ENCODE data around the gene CTSA. TPM values are rescaled to one million over a fixed set of nuclear protein-coding genes. Genes with fewer than 3 reads are reported as not detected.

Gene CTSA
- total RNA-seq: 10 to 100 TPM; 29.4 to 58.4 TPM
- polyA plus RNA-seq (ENCODE audit: insufficient read length in 2 of 2): 100 to 1,000 TPM in 1 of 2 donors, 10 to 100 TPM in 1; 75.7 to 102 TPM
- long read RNA-seq, donor 1, transcript CTSA-204 (15 exons, 2,149 nt): major isoform, 9 of 24 reads
- long read RNA-seq, donor 1, transcript CTSA-207 (2 exons, 2,183 nt): minor isoform, 8 of 24 reads
- long read RNA-seq, donor 1, partial matches to known transcripts: 5 of 24 reads
- long read RNA-seq, donor 1, other reads (novel, unspliced or antisense): 0 of 24 reads
- long read RNA-seq, donor 2, transcript CTSA-204 (15 exons, 2,149 nt): major isoform, 5 of 107 reads
- long read RNA-seq, donor 2, partial matches to known transcripts: 60 of 107 reads
- long read RNA-seq, donor 2, other reads (novel, unspliced or antisense): 40 of 107 reads
- long read RNA-seq, donor 3, partial matches to known transcripts: 5 of 8 reads
- long read RNA-seq, donor 3, other reads (novel, unspliced or antisense): 0 of 8 reads
- long read RNA-seq, donor 4, transcript CTSA-204 (15 exons, 2,149 nt): major isoform, 7 of 91 reads
- long read RNA-seq, donor 4, partial matches to known transcripts: 64 of 91 reads
- long read RNA-seq, donor 4, other reads (novel, unspliced or antisense): 17 of 91 reads

- Histone ChIP-seq H3K27me3 (ENCODE audit: control insufficient read depth, insufficient read depth, low read length) (no peaks in the 10 kb centered on the region), H3K9me3 (ENCODE audit: control insufficient read depth, insufficient read depth, low read length) (no peaks in the 10 kb centered on the region), H3K27ac (ENCODE audit: low read depth, low read length) (peak within 1 kb of the TSS; percentile 88), H3K4me3 (ENCODE audit: low read depth, low read length) (peak within 1 kb of the TSS; percentile 94), H3K36me3 (ENCODE audit: control insufficient read depth, insufficient read depth, low read length) (peaks cover 42% of the 10 kb centered on the region), H3K4me1 (ENCODE audit: control insufficient read depth, insufficient read depth, low read length) (peaks cover 42% of the 10 kb centered on the region)
- peak; percentile 86 to 97 (median 88) for DNase-seq (ENCODE audit: low read depth in 4 of 6, low spot score in 6 of 6)
- under 1% methylated on average over 71 of the region's 78 CpGs for WGBS (ENCODE audit: insufficient coverage)
Observed at GRCh38 chr20:45890985-45891983, at the start of gene CTSA, which contains the start of gene NEURL2. CTSA (plus strand) TSS chr20:45891335; CDS start chr20:45891569, 234 bp downstream. NEURL2 (minus strand) TSS chr20:45891208; CDS start chr20:45890991, 217 bp downstream.

DNA sequence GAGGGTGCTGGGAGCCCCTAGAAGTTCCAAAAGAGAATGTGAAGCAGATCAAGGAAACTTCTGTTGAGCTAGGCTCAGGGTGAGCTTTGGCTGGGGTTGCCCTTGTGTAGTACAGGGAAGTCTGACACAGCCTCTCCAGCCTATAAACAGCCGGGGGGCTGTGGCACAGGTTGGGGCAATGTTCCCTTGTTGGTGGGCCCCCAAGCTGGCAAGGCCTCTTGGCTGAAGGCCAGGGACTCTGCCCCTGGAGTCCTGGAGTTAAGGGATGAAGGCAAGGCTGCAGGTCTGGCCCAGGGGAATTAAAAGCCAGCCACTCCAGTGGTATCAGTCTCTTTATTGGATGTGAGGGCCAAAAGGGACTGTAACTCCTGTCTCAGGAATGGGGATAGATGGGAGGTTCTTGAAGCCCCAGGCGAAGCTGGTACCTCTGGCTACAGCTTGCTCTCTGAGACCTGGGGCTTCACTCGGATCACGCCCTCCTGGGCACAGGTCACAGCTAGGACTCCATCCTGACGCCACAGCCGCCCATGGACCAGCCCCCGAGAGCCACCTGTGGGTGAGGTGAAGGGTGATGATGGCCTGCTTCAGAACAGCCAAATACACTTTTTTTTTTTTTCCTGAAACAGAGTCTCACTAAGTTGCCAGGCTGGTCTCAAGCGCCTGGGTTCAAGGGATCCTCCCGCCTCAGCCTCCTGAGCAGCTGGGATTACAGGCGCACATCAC, 49.6 kb upstream of the CTSA start:
- H3K9me3 ChIP-seq (ENCODE audit: control insufficient read depth, insufficient read depth, low read length): no peaks in the 10 kb centered on the region
- H3K27ac ChIP-seq (ENCODE audit: low read depth, low read length): no peak overlapping the region
- DNase-seq (ENCODE audit: low read depth in 4 of 6, low spot score in 6 of 6): no peak
- peaks cover 58% of the 10 kb centered on the region for H3K36me3 ChIP-seq (ENCODE audit: control insufficient read depth, insufficient read depth, low read length)
- H3K27me3 ChIP-seq (ENCODE audit: control insufficient read depth, insufficient read depth, low read length): no peaks in the 10 kb centered on the region
- peaks cover 3% of the 10 kb centered on the region for H3K4me1 ChIP-seq (ENCODE audit: control insufficient read depth, insufficient read depth, low read length)
- no peak overlapping the region for H3K4me3 ChIP-seq (ENCODE audit: low read depth, low read length)
- 81% methylated on average over 5 of the region's 10 CpGs for WGBS (ENCODE audit: insufficient coverage)

GRCh38 chr20:45842169-45842812, 48.8 kb upstream of the CTSA start:
- H3K27ac ChIP-seq (ENCODE audit: low read depth, low read length): no peak overlapping the region
- 62% methylated on average over 2 of the region's 5 CpGs for WGBS (ENCODE audit: insufficient coverage)

GRCh38 chr20:45843506-45843905, 47.6 kb upstream of the CTSA start:
- H3K36me3 ChIP-seq (ENCODE audit: control insufficient read depth, insufficient read depth, low read length): peaks cover 69% of the 10 kb centered on the region
- H3K27me3 ChIP-seq (ENCODE audit: control insufficient read depth, insufficient read depth, low read length): no peaks in the 10 kb centered on the region
- no peak overlapping the region for H3K4me3 ChIP-seq (ENCODE audit: low read depth, low read length)
- H3K4me1 ChIP-seq (ENCODE audit: control insufficient read depth, insufficient read depth, low read length): no peaks in the 10 kb centered on the region
- WGBS (ENCODE audit: insufficient coverage): 93% methylated on average over 10 of the region's 14 CpGs
- H3K9me3 ChIP-seq (ENCODE audit: control insufficient read depth, insufficient read depth, low read length): no peaks in the 10 kb centered on the region
- DNase-seq (ENCODE audit: low read depth in 4 of 6, low spot score in 6 of 6): no peak
- no peak overlapping the region for H3K27ac ChIP-seq (ENCODE audit: low read depth, low read length)

More at GRCh38 chr20:45842169-45842812, 48.8 kb upstream of the CTSA start:
- DNase-seq (ENCODE audit: low read depth in 4 of 6, low spot score in 6 of 6): no peak
- no peaks in the 10 kb centered on the region for H3K27me3 ChIP-seq (ENCODE audit: control insufficient read depth, insufficient read depth, low read length)
- peaks cover 62% of the 10 kb centered on the region for H3K36me3 ChIP-seq (ENCODE audit: control insufficient read depth, insufficient read depth, low read length)
- H3K4me3 ChIP-seq (ENCODE audit: low read depth, low read length): no peak overlapping the region
- no peaks in the 10 kb centered on the region for H3K4me1 ChIP-seq (ENCODE audit: control insufficient read depth, insufficient read depth, low read length)
- no peaks in the 10 kb centered on the region for H3K9me3 ChIP-seq (ENCODE audit: control insufficient read depth, insufficient read depth, low read length)

- Histone ChIP-seq H3K27me3 (ENCODE audit: control insufficient read depth, insufficient read depth, low read length) (no peaks in the 10 kb centered on the region), H3K27ac (ENCODE audit: low read depth, low read length) (no peak overlapping the region), H3K4me3 (ENCODE audit: low read depth, low read length) (no peak overlapping the region), H3K4me1 (ENCODE audit: control insufficient read depth, insufficient read depth, low read length) (no peaks in the 10 kb centered on the region), H3K9me3 (ENCODE audit: control insufficient read depth, insufficient read depth, low read length) (no peaks in the 10 kb centered on the region), H3K36me3 (ENCODE audit: control insufficient read depth, insufficient read depth, low read length) (peaks cover 73% of the 10 kb centered on the region)
- DNase-seq (ENCODE audit: low read depth in 4 of 6, low spot score in 6 of 6): no peak
Observed at GRCh38 chr20:45845452-45845851, 45.7 kb upstream of the CTSA start.

DNA sequence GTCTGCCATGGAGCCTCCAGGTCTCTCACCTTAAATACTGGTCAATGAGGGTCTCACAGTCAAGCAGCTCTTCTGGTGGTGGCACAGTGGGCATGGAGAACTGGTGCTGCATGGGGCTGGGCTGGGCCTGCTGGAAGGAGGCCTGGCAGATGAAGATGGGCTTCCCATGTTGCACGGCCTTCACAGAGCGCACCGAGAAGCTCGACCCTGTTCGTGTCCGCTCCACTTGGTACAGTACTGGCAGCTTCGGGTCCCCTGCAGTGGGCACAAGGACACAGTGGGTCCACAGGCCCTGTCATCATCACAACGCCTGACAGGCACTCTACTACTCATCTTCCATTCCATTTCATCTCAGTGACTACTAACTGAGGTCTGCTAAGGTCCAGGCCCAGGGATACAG, 42.7 kb upstream of the CTSA start:
- 95% methylated on average over 8 of the region's 8 CpGs for WGBS (ENCODE audit: insufficient coverage)
- H3K27ac ChIP-seq (ENCODE audit: low read depth, low read length): no peak overlapping the region

GRCh38 chr20:45848969-45849582, 42.1 kb upstream of the CTSA start:
- DNase-seq (ENCODE audit: low read depth in 4 of 6, low spot score in 6 of 6): no peak
- Histone ChIP-seq H3K4me1 (ENCODE audit: control insufficient read depth, insufficient read depth, low read length) (no peaks in the 10 kb centered on the region), H3K4me3 (ENCODE audit: low read depth, low read length) (no peak overlapping the region), H3K27me3 (ENCODE audit: control insufficient read depth, insufficient read depth, low read length) (no peaks in the 10 kb centered on the region), H3K9me3 (ENCODE audit: control insufficient read depth, insufficient read depth, low read length) (no peaks in the 10 kb centered on the region), H3K36me3 (ENCODE audit: control insufficient read depth, insufficient read depth, low read length) (peaks cover 59% of the 10 kb centered on the region), H3K27ac (ENCODE audit: low read depth, low read length) (no peak overlapping the region)
- WGBS (ENCODE audit: insufficient coverage): 76% methylated on average over 3 of the region's 8 CpGs

More for the DNA sequence above, 42.7 kb upstream of the CTSA start:
- Histone ChIP-seq H3K4me1 (ENCODE audit: control insufficient read depth, insufficient read depth, low read length) (no peaks in the 10 kb centered on the region), H3K27me3 (ENCODE audit: control insufficient read depth, insufficient read depth, low read length) (no peaks in the 10 kb centered on the region), H3K36me3 (ENCODE audit: control insufficient read depth, insufficient read depth, low read length) (peaks cover 62% of the 10 kb centered on the region), H3K4me3 (ENCODE audit: low read depth, low read length) (no peak overlapping the region), H3K9me3 (ENCODE audit: control insufficient read depth, insufficient read depth, low read length) (no peaks in the 10 kb centered on the region)
- DNase-seq (ENCODE audit: low read depth in 4 of 6, low spot score in 6 of 6): no peak

DNA sequence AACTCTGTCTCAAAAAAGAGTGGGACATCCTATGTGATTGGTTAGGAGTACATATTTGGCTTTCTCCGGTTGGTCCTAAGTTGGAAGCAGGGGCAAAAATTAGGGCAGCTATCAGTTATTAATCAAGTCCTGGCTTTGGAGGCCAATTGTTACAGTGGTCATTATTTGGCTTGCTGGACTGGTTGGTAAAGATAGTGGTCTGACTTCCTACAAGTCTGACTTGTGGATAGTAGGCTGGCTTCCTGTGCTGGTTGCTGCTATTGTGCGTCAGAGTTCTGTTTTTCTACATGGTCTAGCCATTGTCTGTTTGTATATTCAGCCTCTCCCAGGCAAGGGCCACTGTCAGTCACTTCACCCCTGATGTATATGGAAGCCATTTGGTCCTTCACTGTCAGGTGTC, 40.9 kb upstream of the CTSA start:
- no peak overlapping the region for H3K4me3 ChIP-seq (ENCODE audit: low read depth, low read length)
- H3K27ac ChIP-seq (ENCODE audit: low read depth, low read length): no peak overlapping the region
- WGBS (ENCODE audit: insufficient coverage): 100% methylated on average over 2 of the region's 2 CpGs
- peaks cover 63% of the 10 kb centered on the region for H3K36me3 ChIP-seq (ENCODE audit: control insufficient read depth, insufficient read depth, low read length)
- DNase-seq (ENCODE audit: low read depth in 4 of 6, low spot score in 6 of 6): no peak
- peaks cover 7% of the 10 kb centered on the region for H3K4me1 ChIP-seq (ENCODE audit: control insufficient read depth, insufficient read depth, low read length)
- no peaks in the 10 kb centered on the region for H3K9me3 ChIP-seq (ENCODE audit: control insufficient read depth, insufficient read depth, low read length)
- H3K27me3 ChIP-seq (ENCODE audit: control insufficient read depth, insufficient read depth, low read length): no peaks in the 10 kb centered on the region

All from spinal cord (tissue), 10 donors.